B cell (primary cell): ENCODE results near the gene SSU72.

ENCODE experiments used
- CTCF ChIP-seq: fragments of 200-600 bp; IDR thresholded peaks from one replicate; pipeline ENCODE4 v1.8.0; 2022; ENCODE audit warnings: antibody characterized with exemption, mild to moderate bottlenecking
- EZH2 ChIP-seq: IDR thresholded peaks from 2 replicates; pipeline ENCODE4 v1.6.1; 2012; ENCODE audit warnings: borderline replicate concordance, low read depth, mild to moderate bottlenecking, moderate library complexity, low read length; ENCODE audit not compliant: insufficient read depth, poor library complexity, severe bottlenecking

- no peak for TF ChIP-seq EZH2
- TF ChIP-seq CTCF = no peak
These were observed 27.1 kb upstream of the SSU72 start for GRCh38 chr1:1601564-1602303.
